Keratinocyte (primary cell): Measurements from ENCODE around the gene UBE2F. TPM values are rescaled to one million over a fixed set of nuclear protein-coding genes. Genes with fewer than 3 reads are reported as not detected.

Source experiments
- DNase-seq: peaks from one replicate; pipeline ENCODE4 v3.0.0-alpha.2; 2011; ENCODE audit warnings: low read depth, missing footprints, low spot score
- FAIRE-seq: peaks from 2 replicates; lab custom pipeline; 2011; peaks lifted over from hg19 to GRCh38; lab: Jason Lieb, UNC
- H2AFZ ChIP-seq: 2 replicates; pipeline ENCODE4 v1.6.0; 2012; ENCODE audit warnings: low read length, control low read depth, inconsistent platforms; ENCODE audit not compliant: control insufficient read depth
- H3K27ac ChIP-seq: 2 replicates; pipeline ENCODE4 v1.5.1; 2011; ENCODE audit warnings: low read length; ENCODE audit not compliant: control insufficient read depth, insufficient read depth
- H3K27me3 ChIP-seq: 3 replicates; pipeline ENCODE4 v1.6.0; 2011; ENCODE audit warnings: low read length; ENCODE audit not compliant: control insufficient read depth, insufficient read depth; ENCODE audit errors: extremely low read depth
- H3K36me3 ChIP-seq, 2 experiments: 2 replicates in 1 of 2; 3 replicates in 1 of 2; pipeline ENCODE4 v1.5.1; 2011; ENCODE audit warnings: low read length in 2 of 2, mild to moderate bottlenecking in 1 of 2; ENCODE audit not compliant: control insufficient read depth in 2 of 2, insufficient read depth in 2 of 2; ENCODE audit errors: extremely low read depth in 1 of 2
- H3K4me1 ChIP-seq: 3 replicates; pipeline ENCODE4 v1.5.1; 2011; ENCODE audit warnings: low read length; ENCODE audit not compliant: control insufficient read depth, insufficient read depth; ENCODE audit errors: extremely low read depth
- H3K4me2 ChIP-seq: 3 replicates; pipeline ENCODE4 v1.6.0; 2011; ENCODE audit warnings: low read depth, low read length; ENCODE audit not compliant: control insufficient read depth, insufficient read depth; ENCODE audit errors: extremely low read depth
- H3K4me3 ChIP-seq, 3 experiments: fragments of 200-600 bp in 1 of 3; sonication (generic) in 1 of 3; 2 replicates in 2 of 3; 3 replicates in 1 of 3; pipeline ENCODE4 v1.5.1; 2011 to 2016; ENCODE audit warnings: low read length in 3 of 3, mild to moderate bottlenecking in 3 of 3, control low read depth in 2 of 3, inconsistent platforms in 1 of 3, low read depth in 1 of 3, mixed read lengths in 1 of 3, mixed run types in 1 of 3, moderate library complexity in 1 of 3; ENCODE audit not compliant: control insufficient read depth in 2 of 3, insufficient read depth in 2 of 3; ENCODE audit errors: extremely low read depth in 1 of 3
- H3K79me2 ChIP-seq: 2 replicates; pipeline ENCODE4 v1.6.0; 2012; ENCODE audit warnings: low read length; ENCODE audit not compliant: control insufficient read depth, insufficient read depth
- H3K9ac ChIP-seq: 3 replicates; pipeline ENCODE4 v1.6.0; 2011; ENCODE audit warnings: low read length; ENCODE audit not compliant: control insufficient read depth, insufficient read depth; ENCODE audit errors: extremely low read depth
- H3K9me1 ChIP-seq: 3 replicates; pipeline ENCODE4 v1.6.0; 2011; ENCODE audit warnings: low read length; ENCODE audit not compliant: control insufficient read depth, insufficient read depth; ENCODE audit errors: extremely low read depth
- H3K9me3 ChIP-seq: 2 replicates; pipeline ENCODE4 v1.5.1; 2012; ENCODE audit warnings: low read depth, low read length; ENCODE audit not compliant: control insufficient read depth
- H4K20me1 ChIP-seq: 3 replicates; pipeline ENCODE4 v1.6.0; 2011; ENCODE audit warnings: low read length; ENCODE audit not compliant: control insufficient read depth, insufficient read depth; ENCODE audit errors: extremely low read depth
- EZH2 ChIP-seq: IDR thresholded peaks from one replicate; pipeline ENCODE4 v1.6.1; 2012; ENCODE audit warnings: inconsistent platforms, mild to moderate bottlenecking, low read length, moderate library complexity
- dilution Hi-C: fragments of 300-500 bp; cut with MboI; formaldehyde crosslinking; loops from one replicate; pipeline ENCODE4 v1.7.0; 2020; ENCODE audit warnings: low sequenced_read_pairs; ENCODE audit not compliant: extremely low pct_ligation_motif_present
- polyA plus RNA-seq, 5 experiments: library from polyadenylated mRNA; depleted of rRNA in 3 of 5; stranded (reverse) in 3 of 5; stranded (forward) in 1 of 5; unstranded in 1 of 5; fragments of >200 nt; gene quantifications; 1 replicate in 1 of 5; 2 replicates in 3 of 5; 3 replicates in 1 of 5; pipeline versions ENCODE4 v1.2.1 to v1.2.3, GENCODE V29; 2011 to 2012; ENCODE audit warnings: missing spikeins in 2 of 5, low read depth in 1 of 5, low replicate concordance in 1 of 5
- TF ChIP-seq, protein P1 (sequence below), 3 experiments: IDR thresholded peaks in 1 of 3; conservative IDR thresholded peaks in 1 of 3; optimal IDR thresholded peaks in 1 of 3; 2 replicates in 2 of 3; 3 replicates in 1 of 3; pipeline versions ENCODE3 to v1.5.1; 2011; ENCODE audit warnings: low read length in 3 of 3, mild to moderate bottlenecking in 3 of 3, moderate library complexity in 2 of 3, control low read depth in 1 of 3, inconsistent platforms in 1 of 3; ENCODE audit not compliant: insufficient read depth in 2 of 3; ENCODE audit errors: extremely low read depth in 1 of 3

Gene UBE2F
- polyA plus RNA-seq, 1 donor (not counting 4 experiments of a cell fraction or from before 2014, with no cell fraction given) = 95.6 TPM

DNA sequence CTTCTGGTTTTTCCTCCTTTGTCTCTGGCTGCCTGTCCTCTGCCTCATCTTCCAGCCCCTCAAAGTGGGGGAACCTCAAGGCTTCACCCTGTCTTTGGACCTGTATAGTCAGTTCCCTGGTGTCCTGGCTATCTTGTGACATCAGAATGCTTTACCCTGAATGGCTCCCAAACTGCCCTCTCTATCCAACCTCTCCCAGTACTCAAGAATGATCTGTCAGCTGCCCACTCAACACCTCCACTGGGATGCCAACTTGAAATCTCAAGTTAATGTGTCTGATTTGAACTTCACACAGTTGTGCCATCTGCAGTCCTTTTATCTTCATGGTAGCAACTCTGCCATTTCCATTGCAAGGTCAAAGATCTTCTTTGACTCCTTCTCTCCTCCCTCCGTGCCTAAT is 43.8 kb downstream of the UBE2F start:
- Histone ChIP-seq H3K9me1 (no peaks in the 10 kb centered on the region), H4K20me1 (no peaks in the 10 kb centered on the region), H2AFZ (no peak overlapping the region), H3K4me3 (no peak overlapping the region), H3K36me3 (peaks cover 6 to 9% of the 10 kb centered on the region in 2 experiments), H3K4me1 (peaks cover 6% of the 10 kb centered on the region), H3K4me2 (no peak overlapping the region), H3K79me2 (peaks cover 34% of the 10 kb centered on the region), H3K9ac (no peak overlapping the region), H3K27ac (no peak overlapping the region), H3K9me3 (no peaks in the 10 kb centered on the region), H3K27me3 (no peaks in the 10 kb centered on the region)
- FAIRE-seq (no peak), DNase-seq (no peak)
- no peak for TF ChIP-seq EZH2
- TF ChIP-seq, protein P1, sequence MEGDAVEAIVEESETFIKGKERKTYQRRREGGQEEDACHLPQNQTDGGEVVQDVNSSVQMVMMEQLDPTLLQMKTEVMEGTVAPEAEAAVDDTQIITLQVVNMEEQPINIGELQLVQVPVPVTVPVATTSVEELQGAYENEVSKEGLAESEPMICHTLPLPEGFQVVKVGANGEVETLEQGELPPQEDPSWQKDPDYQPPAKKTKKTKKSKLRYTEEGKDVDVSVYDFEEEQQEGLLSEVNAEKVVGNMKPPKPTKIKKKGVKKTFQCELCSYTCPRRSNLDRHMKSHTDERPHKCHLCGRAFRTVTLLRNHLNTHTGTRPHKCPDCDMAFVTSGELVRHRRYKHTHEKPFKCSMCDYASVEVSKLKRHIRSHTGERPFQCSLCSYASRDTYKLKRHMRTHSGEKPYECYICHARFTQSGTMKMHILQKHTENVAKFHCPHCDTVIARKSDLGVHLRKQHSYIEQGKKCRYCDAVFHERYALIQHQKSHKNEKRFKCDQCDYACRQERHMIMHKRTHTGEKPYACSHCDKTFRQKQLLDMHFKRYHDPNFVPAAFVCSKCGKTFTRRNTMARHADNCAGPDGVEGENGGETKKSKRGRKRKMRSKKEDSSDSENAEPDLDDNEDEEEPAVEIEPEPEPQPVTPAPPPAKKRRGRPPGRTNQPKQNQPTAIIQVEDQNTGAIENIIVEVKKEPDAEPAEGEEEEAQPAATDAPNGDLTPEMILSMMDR (optimal IDR thresholded peaks at IDR 0.05 in 1 of 3, IDR thresholded peaks at IDR 0.05 in 1 of 3, conservative IDR thresholded peaks at IDR 0.05 in 1 of 3; ENCODE audit: extremely low read depth in 1 of 3, insufficient read depth in 2 of 3, low read length in 3 of 3) = no peak
- dilution Hi-C loops = no loop called here

- no peak for DNase-seq
- H3K9ac ChIP-seq = no peak overlapping the region
- H4K20me1 ChIP-seq = no peaks in the 10 kb centered on the region
- dilution Hi-C loops = no loop called here
- H3K4me3 ChIP-seq = no peak overlapping the region
- no peak overlapping the region for H3K4me2 ChIP-seq
- no peak overlapping the region for H3K27ac ChIP-seq
- peaks cover 3% of the 10 kb centered on the region for H3K4me1 ChIP-seq
- no peaks in the 10 kb centered on the region for H3K9me3 ChIP-seq
- H3K36me3 ChIP-seq = peaks cover 11 to 13% of the 10 kb centered on the region in 2 experiments
- FAIRE-seq = no peak
- H3K27me3 ChIP-seq = no peaks in the 10 kb centered on the region
- H3K79me2 ChIP-seq = peaks cover 19% of the 10 kb centered on the region
- H3K9me1 ChIP-seq = no peaks in the 10 kb centered on the region
- no peak overlapping the region for H2AFZ ChIP-seq
- TF ChIP-seq, protein P1 (optimal IDR thresholded peaks at IDR 0.05 in 1 of 3, IDR thresholded peaks at IDR 0.05 in 1 of 3, conservative IDR thresholded peaks at IDR 0.05 in 1 of 3; ENCODE audit: extremely low read depth in 1 of 3, insufficient read depth in 2 of 3, low read length in 3 of 3) = no peak
- no peak for TF ChIP-seq EZH2
Measured at GRCh38 chr2:238013806-238014205, 47.0 kb downstream of the UBE2F start.
